ENCODE data around the gene TACC2. TPM values are rescaled to one million over a fixed set of nuclear protein-coding genes. Genes with fewer than 3 reads are reported as not detected.

Gene TACC2
- total RNA-seq, 2 experiments from 2014 or later, result not detected

DNA sequence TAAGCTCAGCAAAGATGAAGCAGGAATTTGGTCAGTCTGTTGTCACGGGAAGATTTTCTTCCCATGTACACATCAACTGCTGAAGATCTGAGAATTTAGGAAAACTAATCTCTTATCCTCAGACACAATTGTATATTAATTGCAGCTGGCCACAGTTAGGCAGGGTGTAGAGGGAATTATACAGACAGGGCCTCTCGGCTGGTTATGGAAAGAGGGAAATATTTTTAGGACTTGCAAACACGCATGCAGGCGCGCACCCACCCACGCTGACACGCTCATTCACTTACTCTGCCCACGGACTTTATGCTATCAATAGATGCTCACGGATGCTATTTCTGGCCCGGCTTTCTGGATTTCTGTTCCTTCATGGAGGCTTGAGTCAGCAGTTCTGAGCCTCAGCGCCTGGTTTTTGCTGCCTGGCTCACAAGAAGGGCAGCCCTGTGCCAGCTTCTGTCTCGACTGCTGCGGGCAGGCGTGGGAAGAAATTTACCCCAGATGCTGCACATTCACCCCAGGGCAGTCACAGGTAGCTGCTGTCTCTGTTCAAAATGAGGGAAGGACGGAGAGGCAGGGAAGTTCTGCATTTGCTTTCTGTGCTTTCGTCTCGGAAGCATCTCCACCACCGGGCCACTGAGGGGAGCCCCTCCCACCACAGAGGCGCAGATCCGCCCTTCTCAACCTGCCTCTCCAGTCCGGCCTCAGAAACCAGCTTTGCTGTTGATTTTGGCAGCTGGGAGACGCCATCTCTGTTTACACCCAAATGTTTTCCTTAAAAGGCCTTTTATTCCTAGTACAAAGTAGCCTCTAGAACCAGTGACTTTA is 165.8 kb downstream of the TACC2 start:
- ChIA-PET CTCF (no interaction called here), POLR2A (no interaction called here)
- Mint-ChIP-seq H3K27ac (no peak overlapping the region), H3K36me3 (ENCODE audit: low read depth) (no peaks in the 10 kb centered on the region), H3K27me3 (peaks cover 12% of the 10 kb centered on the region), H3K4me3 (no peak overlapping the region), H3K9me3 (no peaks in the 10 kb centered on the region), H3K4me1 (no peaks in the 10 kb centered on the region)
- no peak for DNase-seq

DNA sequence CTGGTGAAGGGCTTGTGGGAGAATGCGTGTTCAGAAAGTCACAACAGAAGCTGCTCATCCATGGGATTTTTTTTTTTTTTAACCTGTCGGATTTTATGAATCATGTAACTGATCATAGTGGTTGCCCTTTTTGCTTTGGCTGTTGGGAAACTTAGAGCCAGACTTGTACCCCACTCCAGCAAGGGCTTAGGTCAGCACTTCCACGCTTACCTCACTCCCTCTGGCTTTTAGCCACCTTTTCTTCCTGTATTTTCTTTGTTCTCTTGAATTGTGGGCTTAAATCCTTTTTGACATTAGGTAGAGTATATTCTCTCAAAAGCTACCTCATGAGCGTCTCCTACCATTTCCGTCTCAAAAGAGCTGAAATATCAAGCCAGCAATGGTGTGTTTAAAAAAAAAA is 168.5 kb downstream of the TACC2 start:
- Mint-ChIP-seq H3K4me3 (no peak overlapping the region), H3K9me3 (no peaks in the 10 kb centered on the region)

DNA sequence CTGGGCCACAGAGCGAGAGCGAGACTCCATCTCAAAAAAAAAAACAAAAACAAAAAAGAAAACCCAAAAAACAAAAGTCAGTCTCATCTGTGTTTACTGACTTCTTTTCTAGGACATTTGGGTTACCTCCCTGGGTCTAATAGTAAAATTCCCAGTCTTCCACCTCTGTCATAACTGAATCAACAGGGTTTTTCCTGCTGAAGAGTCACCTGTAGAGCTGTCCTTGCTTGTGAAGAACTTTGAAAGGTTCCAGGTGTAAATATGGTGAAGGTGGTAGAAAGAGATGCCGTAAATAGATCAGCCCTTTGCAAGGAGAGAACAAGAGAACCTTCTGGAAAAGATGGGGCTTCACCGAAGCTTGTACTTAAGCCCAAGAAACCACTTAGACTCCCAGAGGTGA is 169.4 kb downstream of the TACC2 start:
- Mint-ChIP-seq H3K9me3 (no peaks in the 10 kb centered on the region), H3K27me3 (peaks cover 36% of the 10 kb centered on the region), H3K4me1 (no peaks in the 10 kb centered on the region), H3K36me3 (ENCODE audit: low read depth) (no peaks in the 10 kb centered on the region), H3K4me3 (no peak overlapping the region), H3K27ac (no peak overlapping the region)
- ChIA-PET POLR2A (no interaction called here), CTCF (no interaction called here)
- no peak for DNase-seq

More for the DNA sequence above, 168.5 kb downstream of the TACC2 start:
- no peaks in the 10 kb centered on the region for H3K4me1 Mint-ChIP-seq
- no peak for DNase-seq
- ChIA-PET CTCF (no interaction called here), POLR2A (no interaction called here)
- peaks cover 28% of the 10 kb centered on the region for H3K27me3 Mint-ChIP-seq
- H3K36me3 Mint-ChIP-seq (ENCODE audit: low read depth), result no peaks in the 10 kb centered on the region
- no peak overlapping the region for H3K27ac Mint-ChIP-seq

DNA sequence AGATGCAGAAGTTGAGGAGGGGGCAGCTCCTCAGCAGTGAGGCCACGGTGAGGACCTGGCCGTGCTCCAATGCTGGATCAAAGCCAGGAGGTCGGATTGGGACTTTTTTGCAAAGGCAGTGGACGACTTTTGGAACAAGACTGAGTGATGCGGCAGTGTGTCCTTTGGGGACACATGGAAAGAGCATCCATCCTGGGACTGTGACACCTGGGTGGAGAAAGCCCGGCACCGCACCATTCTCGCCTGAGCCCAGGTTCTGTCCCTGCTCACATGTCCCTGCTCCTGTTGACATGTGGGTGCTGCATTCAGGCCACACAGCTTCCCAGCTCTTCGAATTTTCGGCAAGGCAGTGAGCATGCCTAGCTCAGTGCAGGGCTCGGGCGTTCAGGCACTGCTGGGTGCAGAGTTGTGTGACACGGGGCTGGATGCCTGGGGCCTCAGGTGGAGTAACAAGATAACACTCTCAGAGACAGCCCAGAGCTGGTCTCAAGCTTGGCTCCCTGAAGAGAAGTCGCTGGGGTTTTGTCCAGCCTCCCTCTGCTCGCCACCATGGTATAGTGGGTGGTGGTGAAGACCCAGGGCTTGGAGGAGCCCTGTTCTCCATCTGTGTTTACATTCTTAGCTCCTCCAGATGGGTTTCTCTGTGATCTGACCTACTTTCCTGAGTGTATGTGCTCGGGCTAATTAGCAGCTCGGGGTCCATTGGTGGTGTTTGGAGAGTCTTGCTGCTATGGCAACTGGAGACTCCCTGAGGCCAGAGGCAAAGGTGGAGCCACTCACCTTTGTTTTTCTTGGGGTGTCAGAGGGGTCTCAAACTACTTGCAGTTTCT is 170.4 kb downstream of the TACC2 start:
- peaks cover 39% of the 10 kb centered on the region for H3K27me3 Mint-ChIP-seq
- no peak overlapping the region for H3K27ac Mint-ChIP-seq
- ChIA-PET POLR2A (no interaction called here), CTCF (no interaction called here)
- H3K4me3 Mint-ChIP-seq, result no peak overlapping the region
- no peak for DNase-seq
- no peaks in the 10 kb centered on the region for H3K4me1 Mint-ChIP-seq
- H3K9me3 Mint-ChIP-seq, result no peaks in the 10 kb centered on the region
- H3K36me3 Mint-ChIP-seq (ENCODE audit: low read depth), result no peaks in the 10 kb centered on the region

DNA sequence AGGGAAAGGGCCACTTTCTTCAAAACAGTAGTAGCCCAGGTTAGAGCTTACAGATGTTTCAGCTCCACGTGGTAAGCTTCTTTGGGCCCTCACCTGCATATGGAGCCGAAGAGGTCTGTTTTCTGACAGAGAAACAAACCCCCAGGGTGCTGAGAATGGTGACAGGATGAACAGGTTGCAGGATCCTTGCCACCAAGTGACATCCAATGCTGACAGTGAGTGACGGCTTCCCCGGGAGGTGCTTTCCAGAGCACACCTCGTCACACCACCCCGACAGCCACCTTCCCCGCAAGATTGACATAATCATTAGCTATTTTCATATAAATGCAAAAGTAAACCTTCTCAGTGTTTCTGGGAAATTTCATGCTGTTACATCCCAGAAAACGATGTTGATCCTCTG is 172.8 kb downstream of the TACC2 start:
- no peaks in the 10 kb centered on the region for H3K36me3 Mint-ChIP-seq (ENCODE audit: low read depth)
- H3K27ac Mint-ChIP-seq, result no peak overlapping the region
- POLR2A ChIA-PET, result no interaction called here
- H3K27me3 Mint-ChIP-seq, result peaks cover 62% of the 10 kb centered on the region
- H3K4me3 Mint-ChIP-seq, result no peak overlapping the region
- H3K4me1 Mint-ChIP-seq, result no peaks in the 10 kb centered on the region
- DNase-seq, result no peak
- CTCF ChIA-PET, result no interaction called here
- no peaks in the 10 kb centered on the region for H3K9me3 Mint-ChIP-seq

DNA sequence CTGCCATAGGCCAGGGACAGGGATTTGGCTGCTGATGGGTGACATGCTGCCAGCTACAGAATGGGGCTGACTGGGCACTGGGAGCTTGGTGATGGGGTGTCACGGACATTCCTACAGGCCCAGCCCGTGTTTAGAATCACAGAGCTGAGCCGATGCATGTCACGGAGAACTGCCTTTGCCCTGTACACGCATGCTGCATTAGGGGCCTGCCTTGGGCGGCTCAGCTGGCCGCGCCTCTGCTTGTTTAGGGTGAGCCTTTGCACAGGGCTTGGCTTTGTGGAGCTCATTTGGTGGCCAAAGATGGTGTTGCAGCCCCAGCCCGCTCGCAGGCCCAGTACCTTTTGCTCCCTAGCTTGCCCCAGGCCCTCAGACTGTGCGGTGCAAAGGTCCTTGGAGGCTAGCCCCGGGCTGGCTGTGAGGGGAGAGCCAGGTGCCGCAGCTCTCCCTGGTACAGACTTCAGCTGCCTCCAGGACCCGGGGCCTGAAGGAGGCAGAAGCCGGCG is 173.8 kb downstream of the TACC2 start:
- no peak for DNase-seq
- H3K27ac Mint-ChIP-seq, result no peak overlapping the region
- POLR2A ChIA-PET, result no interaction called here
- H3K4me1 Mint-ChIP-seq, result no peaks in the 10 kb centered on the region
- CTCF ChIA-PET, result no interaction called here
- H3K4me3 Mint-ChIP-seq, result no peak overlapping the region
- peaks cover 68% of the 10 kb centered on the region for H3K27me3 Mint-ChIP-seq
- H3K9me3 Mint-ChIP-seq, result no peaks in the 10 kb centered on the region
- H3K36me3 Mint-ChIP-seq (ENCODE audit: low read depth), result no peaks in the 10 kb centered on the region

DNA sequence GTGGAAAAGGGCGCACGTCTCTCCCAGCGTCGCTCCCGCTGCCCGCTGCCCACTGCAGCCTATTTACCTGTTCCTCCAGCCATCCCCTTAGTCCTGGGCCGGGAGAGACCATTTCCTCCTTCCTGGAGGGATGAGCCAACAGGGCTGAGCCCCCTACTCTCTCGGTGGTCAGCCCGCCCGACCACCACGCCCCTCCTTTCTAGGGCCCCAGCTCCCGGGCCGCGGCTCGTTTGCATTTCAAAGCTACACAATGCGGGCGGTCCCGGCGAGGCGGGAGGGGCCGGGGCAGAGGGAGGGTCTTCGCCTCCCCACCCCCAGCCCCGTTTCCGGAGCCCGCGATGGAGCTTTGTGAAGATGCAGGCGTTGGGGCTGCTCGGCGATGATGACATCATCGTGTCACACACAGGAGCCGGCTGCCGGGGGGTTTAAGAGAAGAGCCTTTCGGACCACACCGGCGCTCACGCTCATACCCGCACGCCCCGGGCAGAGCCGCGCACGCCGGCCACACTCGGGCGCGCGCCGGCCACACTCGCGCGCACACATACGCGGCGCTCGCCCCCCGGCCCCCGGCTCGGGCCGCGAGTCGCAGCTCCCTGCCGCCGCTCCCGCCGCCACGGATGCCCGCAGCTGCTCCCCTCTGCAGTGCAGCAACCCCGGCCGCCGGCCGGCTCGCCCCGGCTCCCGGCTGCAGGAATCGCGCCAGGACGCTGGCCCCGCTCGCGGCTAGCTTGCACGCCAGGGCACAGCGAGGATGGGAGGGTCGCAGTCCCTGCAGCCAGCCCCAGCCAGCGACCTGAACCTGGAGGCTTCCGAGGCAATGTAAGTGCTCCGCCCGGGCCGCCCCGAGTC is 174.4 kb downstream of the TACC2 start:
- POLR2A ChIA-PET, result no interaction called here
- DNase-seq, result no peak
- H3K4me1 Mint-ChIP-seq, result no peaks in the 10 kb centered on the region
- H3K36me3 Mint-ChIP-seq (ENCODE audit: low read depth), result no peaks in the 10 kb centered on the region
- peaks cover 68% of the 10 kb centered on the region for H3K27me3 Mint-ChIP-seq
- CTCF ChIA-PET, result no interaction called here
- no peaks in the 10 kb centered on the region for H3K9me3 Mint-ChIP-seq
- no peak overlapping the region for H3K27ac Mint-ChIP-seq
- H3K4me3 Mint-ChIP-seq, result no peak overlapping the region

DNA sequence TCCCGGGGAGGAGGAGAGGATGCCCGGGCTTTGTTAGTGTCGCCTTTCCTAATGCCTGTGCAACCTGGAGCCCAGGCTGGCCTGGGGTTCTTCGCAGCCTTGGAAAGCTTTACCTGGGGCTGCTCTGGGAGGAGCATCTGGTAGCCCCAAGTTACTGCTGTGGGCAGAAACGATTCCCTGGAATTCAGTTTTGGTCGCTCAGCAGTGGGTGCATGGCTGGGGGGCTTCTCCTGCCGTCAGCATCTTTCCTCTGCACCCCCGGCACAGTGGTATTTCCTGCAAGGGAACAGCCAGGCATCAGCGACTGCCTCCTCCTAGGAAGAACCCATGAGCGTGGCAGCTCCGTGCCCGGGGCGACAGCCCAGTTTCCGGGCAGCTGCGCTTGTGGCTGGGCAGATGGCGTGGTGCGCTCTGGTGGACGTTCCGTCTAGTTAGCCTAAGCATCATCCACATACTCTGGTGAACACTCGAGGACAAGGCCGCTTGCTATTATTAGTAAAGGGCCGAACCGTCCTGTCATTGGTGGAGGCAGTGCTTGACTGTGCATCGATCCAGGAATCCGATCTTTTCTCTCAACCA is 175.1 kb downstream of the TACC2 start:
- Mint-ChIP-seq H3K4me3 (no peak overlapping the region), H3K4me1 (no peaks in the 10 kb centered on the region), H3K36me3 (ENCODE audit: low read depth) (no peaks in the 10 kb centered on the region), H3K27ac (no peak overlapping the region), H3K9me3 (no peaks in the 10 kb centered on the region), H3K27me3 (peaks cover 64% of the 10 kb centered on the region)
- DNase-seq, result no peak
- ChIA-PET POLR2A (no interaction called here), CTCF (interaction anchor here (0.5 kb wide), 1 partner anchor 26 kb away, joined by 3 read pairs; no protein-coding TSS in a partner anchor)

DNA sequence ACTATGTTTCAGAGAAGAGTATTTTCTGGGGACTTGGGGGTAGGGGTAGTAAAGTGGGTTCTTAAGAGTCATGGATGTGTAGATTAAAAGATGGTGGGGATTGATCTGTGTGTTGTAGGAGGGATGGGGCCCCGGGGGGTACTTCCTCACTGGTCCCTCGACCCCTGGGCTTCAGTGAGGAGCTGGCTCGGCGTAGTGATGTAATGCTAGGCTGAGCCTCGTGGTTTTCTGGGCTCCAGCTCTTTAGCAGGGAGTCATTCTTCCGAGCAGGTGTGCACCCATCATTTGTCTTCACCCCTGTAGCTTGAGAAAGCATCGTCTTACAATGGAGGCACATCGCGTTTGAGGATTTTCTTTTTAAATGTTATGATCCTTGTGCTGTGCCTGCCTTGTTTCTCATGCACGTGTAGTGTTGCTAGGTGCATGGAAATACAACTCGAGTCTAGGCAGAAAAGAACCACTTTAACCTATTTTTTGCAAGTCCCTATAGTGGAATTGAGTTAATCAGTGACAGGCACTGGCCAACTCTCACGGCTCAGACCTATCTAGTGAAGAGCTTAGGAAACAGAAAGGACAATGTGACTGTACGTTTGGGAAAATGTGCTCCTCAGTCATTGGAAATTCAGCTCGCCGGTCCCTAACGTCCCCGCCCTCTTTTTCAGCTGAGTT is 176.0 kb downstream of the TACC2 start:
- Mint-ChIP-seq H3K4me1 (no peaks in the 10 kb centered on the region), H3K4me3 (no peak overlapping the region), H3K27me3 (peaks cover 63% of the 10 kb centered on the region), H3K36me3 (ENCODE audit: low read depth) (no peaks in the 10 kb centered on the region), H3K9me3 (no peaks in the 10 kb centered on the region), H3K27ac (no peak overlapping the region)
- ChIA-PET POLR2A (no interaction called here), CTCF (no interaction called here)
- no peak for DNase-seq

DNA sequence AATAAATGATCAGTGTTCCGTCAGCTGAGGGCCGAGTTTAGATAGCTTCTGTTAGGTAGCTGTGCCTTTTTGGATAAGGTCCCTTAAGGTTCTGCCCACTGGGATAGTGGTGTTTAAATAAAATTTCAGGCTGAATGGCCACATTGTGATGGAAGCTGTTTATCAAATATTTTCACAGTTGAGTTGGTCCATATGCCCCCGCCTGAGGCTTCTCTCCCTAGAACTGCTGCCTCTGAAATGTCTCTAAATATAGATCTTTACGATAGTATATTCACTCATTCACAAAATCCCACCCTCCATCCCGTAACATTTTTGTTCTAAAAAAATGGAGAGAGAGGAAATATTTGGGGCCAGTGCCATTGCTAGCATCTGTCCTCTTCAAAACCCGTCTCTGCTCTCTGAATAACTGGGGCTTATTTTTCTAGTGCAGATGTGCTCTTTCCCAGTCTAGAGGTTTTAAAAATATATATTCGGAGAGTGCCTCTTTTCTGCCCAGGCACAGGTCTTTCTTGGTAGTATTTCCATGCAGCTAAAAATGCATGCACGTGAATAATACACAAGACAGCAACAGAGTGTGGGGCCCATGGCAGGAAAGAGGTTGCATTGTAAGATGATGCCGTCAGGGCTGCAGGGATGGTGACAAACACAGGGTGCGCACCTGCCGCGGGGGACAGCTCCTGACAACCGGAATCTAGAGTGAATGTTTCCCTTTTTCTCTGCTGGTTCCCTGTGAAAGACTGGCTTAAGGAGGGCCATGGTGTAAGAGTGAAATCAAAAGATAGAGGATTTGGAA is 176.7 kb downstream of the TACC2 start:
- ChIA-PET POLR2A (no interaction called here), CTCF (no interaction called here)
- no peak for DNase-seq
- no peak overlapping the region for H3K27ac Mint-ChIP-seq
- no peaks in the 10 kb centered on the region for H3K36me3 Mint-ChIP-seq (ENCODE audit: low read depth)
- no peaks in the 10 kb centered on the region for H3K9me3 Mint-ChIP-seq
- peaks cover 61% of the 10 kb centered on the region for H3K27me3 Mint-ChIP-seq
- no peak overlapping the region for H3K4me3 Mint-ChIP-seq
- no peaks in the 10 kb centered on the region for H3K4me1 Mint-ChIP-seq

DNA sequence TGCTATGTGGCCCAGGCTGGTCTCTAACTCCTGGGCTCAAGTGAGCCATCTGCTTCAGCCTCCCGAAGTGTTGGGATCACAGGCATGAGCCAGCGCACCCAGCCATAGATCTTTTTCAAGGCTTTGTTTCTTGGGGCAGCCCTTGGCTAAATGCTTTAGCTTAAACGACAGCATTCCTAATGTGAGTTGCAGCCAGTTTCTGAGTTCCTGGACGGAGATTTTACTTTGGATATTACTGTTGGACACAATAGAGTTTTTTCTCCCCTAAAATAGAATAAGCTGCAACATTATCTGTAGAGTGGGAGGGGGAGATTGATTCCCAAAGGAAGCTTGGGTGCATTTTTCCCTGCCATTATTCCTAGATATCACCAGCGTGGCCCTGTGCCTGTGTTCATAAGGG is 179.1 kb downstream of the TACC2 start:
- Mint-ChIP-seq H3K36me3 (ENCODE audit: low read depth) (no peaks in the 10 kb centered on the region), H3K9me3 (no peaks in the 10 kb centered on the region), H3K4me1 (no peaks in the 10 kb centered on the region), H3K27ac (no peak overlapping the region), H3K27me3 (peaks cover 37% of the 10 kb centered on the region), H3K4me3 (no peak overlapping the region)
- no peak for DNase-seq
- ChIA-PET CTCF (interaction anchor here (0.7 kb wide), 1 partner anchor 52 kb away, joined by 4 read pairs; no protein-coding TSS in a partner anchor), POLR2A (no interaction called here)

Measured in activated CD4-positive, alpha-beta memory T cell treated with anti-CD3 and anti-CD28 coated beads, Interleukin-2, amount 10 ng/mL, durations not matched to agents 7 days and 5 days (primary cell).